Panc1 (cell line): ENCODE data around the gene PFKL. TPM values are rescaled to one million over a fixed set of nuclear protein-coding genes. Genes with fewer than 3 reads are reported as not detected.
A peak's percentile ranks its signal among the peaks of the same experiment; 100 is the strongest.

Experiments used
- ATAC-seq: fragments of 200-7000 bp; cut with Tn5 transposase; 2 replicates; pipeline ENCODE4 v1.9.1; 2020; ENCODE audit warnings: mild to moderate bottlenecking, moderate library complexity
- Bru-seq: library from RNA; stranded (reverse); fragments of 400-500 nt; gene quantifications from one replicate; lab custom pipeline; 2021; lab: Mats Ljungman, UMichigan
- BruChase-seq, 2 experiments: library from RNA; stranded (reverse); fragments of 400-500 nt; gene quantifications; one replicate each; lab custom pipeline; 2021; lab: Mats Ljungman, UMichigan
- BruUV-seq: library from RNA; stranded (reverse); fragments of 400-500 nt; replicated peaks from 2 replicates; lab custom pipeline; 2021; lab: Mats Ljungman, UMichigan
- CTCF ChIA-PET: fragments of 300-600 bp; sonication (Branson Sonifier 250); formaldehyde crosslinking; loops from one replicate; lab custom pipeline; 2022; ENCODE audit warnings: antibody characterized with exemption; lab: Charles Lee
- POLR2A ChIA-PET: fragments of 300-600 bp; sonication (Branson Sonifier 250); formaldehyde crosslinking; loops from one replicate; lab custom pipeline; 2022; ENCODE audit warnings: antibody characterized with exemption; lab: Charles Lee
- DNase-seq: peaks from one replicate; pipeline ENCODE4 v3.0.0-alpha.2; 2010; ENCODE audit warnings: low read depth, low spot score
- H3K27ac ChIP-seq: 2 replicates; pipeline ENCODE4 v1.5.1; 2011; ENCODE audit warnings: mild to moderate bottlenecking, low read length, inconsistent platforms
- H3K27me3 ChIP-seq: fragments of 200-500 bp; sonication (Bioruptor generic); 2 replicates; pipeline ENCODE4 v1.6.0; 2014; ENCODE audit warnings: low read length, inconsistent platforms; ENCODE audit not compliant: control insufficient read depth, insufficient read depth
- H3K36me3 ChIP-seq: fragments of 200-500 bp; sonication (Bioruptor generic); 2 replicates; pipeline ENCODE4 v1.5.1; 2014; ENCODE audit warnings: inconsistent platforms, mild to moderate bottlenecking, low read length, moderate library complexity; ENCODE audit not compliant: control insufficient read depth, insufficient read depth
- H3K4me1 ChIP-seq: 2 replicates; pipeline ENCODE4 v1.5.1; 2011; ENCODE audit warnings: inconsistent platforms, mild to moderate bottlenecking, low read length, moderate library complexity; ENCODE audit not compliant: control insufficient read depth, insufficient read depth
- H3K4me3 ChIP-seq, 2 experiments: 2 replicates each; pipeline ENCODE4 v1.5.1; 2011 to 2012; ENCODE audit warnings: low read depth in 2 of 2, low read length in 2 of 2, mild to moderate bottlenecking in 2 of 2, inconsistent platforms in 1 of 2, moderate library complexity in 1 of 2
- H3K9me3 ChIP-seq: fragments of 200-500 bp; sonication (Bioruptor generic); 2 replicates; pipeline ENCODE4 v1.5.1; 2014; ENCODE audit warnings: low read depth, mild to moderate bottlenecking, inconsistent platforms, low read length, moderate library complexity; ENCODE audit not compliant: control insufficient read depth, insufficient read depth
- CTCF ChIP-seq: fragments of 450-650 bp; IDR thresholded peaks from 2 replicates; pipeline ENCODE4 v1.5.1; 2017; ENCODE audit warnings: mild to moderate bottlenecking
- POLR2AphosphoS5 ChIP-seq: IDR thresholded peaks from 2 replicates; pipeline ENCODE4 v1.6.1; 2012; ENCODE audit warnings: mild to moderate bottlenecking, low read depth, low read length, moderate library complexity
- REST ChIP-seq, 2 experiments: IDR thresholded peaks; 2 replicates each; pipeline ENCODE4 v1.6.1; 2011 to 2012; ENCODE audit warnings: low read depth in 2 of 2, control low read depth in 1 of 2, low read length in 1 of 2, mild to moderate bottlenecking in 1 of 2, moderate library complexity in 1 of 2; ENCODE audit not compliant: insufficient read depth in 1 of 2
- SIN3A ChIP-seq: IDR thresholded peaks from 2 replicates; pipeline ENCODE4 v1.6.1; 2012; ENCODE audit warnings: low read depth, mild to moderate bottlenecking, low read length, moderate library complexity, borderline replicate concordance; ENCODE audit not compliant: insufficient read depth
- TCF7L2 ChIP-seq: IDR thresholded peaks from 2 replicates; pipeline ENCODE4 v1.6.1; 2011; ENCODE audit warnings: mild to moderate bottlenecking, low read depth, low read length, inconsistent platforms
- in situ Hi-C: cut with HindIII; loops from 2 replicates; pipeline ENCODE4 v1.10.0; 2016; ENCODE audit warnings: low sequenced_read_pairs, low pct_unique_long_range_greater_than_20kb
- intact Hi-C: fragments of 100-400 bp; cut with micrococcal nuclease; formaldehyde crosslinking; loops from one replicate; pipeline ENCODE4 v1.10.0; 2022; ENCODE audit not compliant: unreplicated experiment
- long read RNA-seq: library from polyadenylated mRNA; unstranded; transcript quantifications from one replicate; pipeline ENCODE4 v2.0.0, GENCODE V29; 2021; ENCODE audit not compliant: unreplicated experiment
- polyA plus RNA-seq: library from polyadenylated mRNA; unstranded; fragments of >200 nt; gene quantifications from one replicate; pipeline ENCODE4 v1.2.1, GENCODE V29; 2012; ENCODE audit warnings: missing spikeins; ENCODE audit not compliant: insufficient read length
- total RNA-seq: library from RNA; stranded (reverse); gene quantifications from one replicate; pipeline ENCODE4 v1.2.1, GENCODE V29; 2021; ENCODE audit not compliant: unreplicated experiment

The PFKL gene
- total RNA-seq (70.1 TPM), Bru-seq, nascent RNA (percentile 60 among the genes with signal in this experiment), BruChase-seq, experiment 1, labeled RNA remaining after a 2-hour chase (percentile 65 among the genes with signal in this experiment), BruChase-seq, experiment 2, labeled RNA remaining after a 6-hour chase (percentile 68 among the genes with signal in this experiment)
- polyA plus RNA-seq = 123 TPM
- long read RNA-seq, full-length matches to known transcripts = 222 of 337 reads
- long read RNA-seq, partial matches to known transcripts = 48 of 337 reads
- long read RNA-seq, other reads (novel, unspliced or antisense) = 67 of 337 reads

GRCh38 chr21:44299458-44300261 is at the start of gene PFKL:
PFKL (plus strand) TSS chr21:44300053; CDS start chr21:44300106, 53 bp downstream.
- intact Hi-C loops (no loop called here), in situ Hi-C loops (no loop called here)
- ChIA-PET POLR2A (no interaction called here), CTCF (no interaction called here)
- no peaks in the 10 kb centered on the region for H3K9me3 ChIP-seq
- peak within 1 kb of the TSS; percentile 59 to 61 for H3K4me3 ChIP-seq
- no TSS peak for BruUV-seq
- no peak for TF ChIP-seq SIN3A
- TF ChIP-seq POLR2AphosphoS5 = peak; percentile 38
- no peak for TF ChIP-seq TCF7L2
- no peak for TF ChIP-seq CTCF
- no peak for TF ChIP-seq REST (IDR thresholded peaks at IDR 0.05; ENCODE audit: insufficient read depth in 1 of 2, low read depth in 2 of 2, low read length in 1 of 2)
- H3K4me1 ChIP-seq = peaks cover 26% of the 10 kb centered on the region
- H3K36me3 ChIP-seq = no peaks in the 10 kb centered on the region; the same call in 1 of the 2 replicates
- DNase-seq (no peak), ATAC-seq (peak; percentile 83)
- no peaks in the 10 kb centered on the region for H3K27me3 ChIP-seq
- H3K27ac ChIP-seq = peak within 1 kb of the TSS; percentile 75

GRCh38 chr21:44253832-44254710 is 45.8 kb upstream of the PFKL start:
- no TSS peak for BruUV-seq
- POLR2A ChIA-PET = no interaction called here
- CTCF ChIA-PET = interaction anchor here (0.5 kb wide), 1 partner anchor 265 kb away, joined by 3 read pairs; no protein-coding TSS in a partner anchor
- TF ChIP-seq POLR2AphosphoS5 = no peak
- TF ChIP-seq TCF7L2 = no peak
- no peak for TF ChIP-seq SIN3A
- TF ChIP-seq CTCF = no peak
- TF ChIP-seq REST (IDR thresholded peaks at IDR 0.05; ENCODE audit: insufficient read depth in 1 of 2, low read depth in 2 of 2, low read length in 1 of 2) = no peak
- in situ Hi-C loops = no loop called here
- intact Hi-C loops = no loop called here
- H3K4me3 ChIP-seq = no peak overlapping the region
- ATAC-seq (no peak), DNase-seq (no peak)
- H3K27ac ChIP-seq = no peak overlapping the region
- no peaks in the 10 kb centered on the region for H3K27me3 ChIP-seq
- H3K36me3 ChIP-seq = no peaks in the 10 kb centered on the region
- H3K4me1 ChIP-seq = no peaks in the 10 kb centered on the region
- no peaks in the 10 kb centered on the region for H3K9me3 ChIP-seq
